Cerebellar nuclear complex (tissue), 1 donor: ENCODE data around the gene SLC19A1.

Source experiments
- DNase-seq, 2 experiments: peaks; one replicate each; lab custom pipeline; 2025; lab: John Stamatoyannopoulos, UW

SLC19A1 gene

GRCh38 chr21:45454060-45454925 lies 87.9 kb downstream of the SLC19A1 start:
- DNase-seq: no peak

- no peak for DNase-seq
Measured at GRCh38 chr21:45453308-45453950, 88.8 kb downstream of the SLC19A1 start.

- DNase-seq: no peak
Measured at GRCh38 chr21:45452696-45453307, 89.4 kb downstream of the SLC19A1 start.

GRCh38 chr21:45451771-45452182 lies 90.5 kb downstream of the SLC19A1 start:
- no peak for DNase-seq

- DNase-seq: no peak
Measured at GRCh38 chr21:45451091-45451740, 91.0 kb downstream of the SLC19A1 start.

GRCh38 chr21:45450423-45451090 lies 91.7 kb downstream of the SLC19A1 start:
- DNase-seq: no peak

- no peak for DNase-seq
Measured at GRCh38 chr21:45449658-45450422, 92.4 kb downstream of the SLC19A1 start.

- no peak for DNase-seq
Measured at GRCh38 chr21:45448810-45449657, 93.2 kb downstream of the SLC19A1 start.

GRCh38 chr21:45448283-45448809 lies 93.9 kb downstream of the SLC19A1 start:
- DNase-seq: no peak
